HepG2 (cell line): ENCODE results near the gene ZNF10. TPM values are rescaled to one million over a fixed set of nuclear protein-coding genes. Genes with fewer than 3 reads are reported as not detected.

Source experiments
- CENPT ChIP-seq: sonication (generic); formaldehyde crosslinking; IDR thresholded peaks from 2 replicates; pipeline ENCODE4 v1.8.0; 2022; ENCODE audit warnings: low read depth, mild to moderate bottlenecking, moderate library complexity, missing genetic modification reagents
- CHD2 ChIP-seq: IDR thresholded peaks from 2 replicates; pipeline ENCODE4 v1.6.1; 2011; ENCODE audit warnings: low read depth, low read length, improper control_type of control experiment
- HMGA1 ChIP-seq: sonication (generic); formaldehyde crosslinking; conservative IDR thresholded peaks from 2 replicates; pipeline ENCODE4 v1.4.0; 2020; ENCODE audit warnings: missing genetic modification reagents
- HNRNPK ChIP-seq: fragments of 200-400 bp; formaldehyde crosslinking; IDR thresholded peaks from 2 replicates; pipeline ENCODE4 v1.6.1; 2018; ENCODE audit warnings: low read length, low read depth, moderate library complexity, mild to moderate bottlenecking; ENCODE audit not compliant: poor library complexity, severe bottlenecking
- HOXA3 ChIP-seq: sonication (generic); formaldehyde crosslinking; IDR thresholded peaks from 2 replicates; pipeline ENCODE4 v1.5.0; 2020; ENCODE audit warnings: missing genetic modification reagents
- MAFG ChIP-seq: sonication (generic); formaldehyde crosslinking; IDR thresholded peaks from 2 replicates; pipeline ENCODE4 v1.5.1; 2020; ENCODE audit warnings: mild to moderate bottlenecking, missing genetic modification reagents
- MATR3 ChIP-seq: sonication (generic); formaldehyde crosslinking; IDR thresholded peaks from 2 replicates; pipeline ENCODE4 v1.4.0; 2020; ENCODE audit warnings: missing genetic modification reagents
- MEF2D ChIP-seq: sonication (generic); formaldehyde crosslinking; IDR thresholded peaks from 2 replicates; pipeline ENCODE4 v1.5.1; 2020; ENCODE audit warnings: mild to moderate bottlenecking, missing genetic modification reagents
- ONECUT2 ChIP-seq: sonication (generic); formaldehyde crosslinking; IDR thresholded peaks from 2 replicates; pipeline ENCODE4 v1.4.0; 2020; ENCODE audit warnings: missing genetic modification reagents
- RORA ChIP-seq: sonication (generic); formaldehyde crosslinking; IDR thresholded peaks from 2 replicates; pipeline ENCODE4 v1.5.0; 2020; ENCODE audit warnings: mild to moderate bottlenecking, missing genetic modification reagents, moderate library complexity
- SMAD3 ChIP-seq: sonication (generic); formaldehyde crosslinking; IDR thresholded peaks from 2 replicates; pipeline ENCODE4 v1.4.0; 2020; ENCODE audit warnings: missing genetic modification reagents
- TBX2 ChIP-seq: sonication (generic); formaldehyde crosslinking; IDR thresholded peaks from 2 replicates; pipeline ENCODE4 v1.5.0; 2020; ENCODE audit warnings: missing genetic modification reagents, mild to moderate bottlenecking, borderline replicate concordance
- THAP7 ChIP-seq: sonication (generic); formaldehyde crosslinking; IDR thresholded peaks from 2 replicates; pipeline ENCODE4 v1.8.1; 2023; ENCODE audit warnings: mild to moderate bottlenecking, missing genetic modification reagents
- ZBTB40 ChIP-seq, 2 experiments: fragments of 450-650 bp in 1 of 2; sonication (generic) in 1 of 2; formaldehyde crosslinking in 1 of 2; IDR thresholded peaks; 2 replicates each; pipeline versions ENCODE4 v1.6.1 to v1.8.0; 2016 to 2022; ENCODE audit warnings: antibody characterized with exemption in 1 of 2, mild to moderate bottlenecking in 1 of 2, missing genetic modification reagents in 1 of 2
- ZNF263 ChIP-seq: sonication (generic); formaldehyde crosslinking; IDR thresholded peaks from 2 replicates; pipeline ENCODE4 v1.4.0; 2020; ENCODE audit warnings: missing genetic modification reagents
- ZNF382 ChIP-seq: sonication (generic); formaldehyde crosslinking; IDR thresholded peaks from 2 replicates; pipeline ENCODE4 v1.5.0; 2020; ENCODE audit warnings: missing genetic modification reagents, mild to moderate bottlenecking, borderline replicate concordance
- polyA plus RNA-seq, 8 experiments: library from polyadenylated mRNA; depleted of rRNA in 3 of 8; stranded (reverse) in 7 of 8; unstranded in 1 of 8; fragments of >200 nt; fragmentation: Illumina TruSeq in 4 of 8; extraction: Trizol in 4 of 8; gene quantifications; 2 replicates each; pipeline versions ENCODE4 v1.2.1 to v1.2.3, GENCODE V29; 2011 to 2016; ENCODE audit warnings: low read depth in 4 of 8, missing spikeins in 1 of 8, mixed read lengths in 1 of 8; ENCODE audit not compliant: insufficient read depth in 1 of 8
- total RNA-seq, 5 experiments: library from RNA; depleted of rRNA; stranded (reverse); fragments of >200 nt; fragmentation: Illumina TruSeq; extraction: Trizol; gene quantifications; 2 replicates each; pipeline ENCODE4 v1.2.3, GENCODE V29; 2016; ENCODE audit warnings: low read depth in 1 of 5
- TF ChIP-seq, protein P1 (sequence below): sonication (generic); formaldehyde crosslinking; IDR thresholded peaks from 2 replicates; pipeline ENCODE4 v1.5.0; 2020; ENCODE audit warnings: missing genetic modification reagents

Gene ZNF10
- total and polyA plus RNA-seq, 2 of the 13 experiments (the other 11 are each of a cell fraction or from before 2014, with no cell fraction given), result 2.9 to 6.5 TPM

GRCh38 chr12:133181238-133181959 is 51.0 kb downstream of the ZNF10 start, which contains the start of gene ZNF268 (continued):
- TF ChIP-seq ZBTB40 (IDR thresholded peaks at IDR 0.05) (no peak), ZBTB40 (CRISPR knock-in tag; IDR thresholded peaks at IDR 0.05) (peak; percentile 79; the same call in 1 of the 2 replicates), RORA (CRISPR knock-in tag) (no peak), TBX2 (CRISPR knock-in tag) (peak; percentile 63), CHD2 (0 out of 2 replicates have a peak, but pooled peaks have one; percentile 49), ZNF382 (no peak), ONECUT2 (CRISPR knock-in tag) (no peak), MATR3 (CRISPR knock-in tag) (no peak), MEF2D (CRISPR knock-in tag) (no peak), HNRNPK (no peak), ZNF263 (no peak), HMGA1 (no peak), THAP7 (CRISPR knock-in tag) (0 out of 2 replicates have a peak, but pooled peaks have one; percentile 34), SMAD3 (peak; percentile 64; the same call in 1 of the 2 replicates), MAFG (CRISPR knock-in tag) (no peak), HOXA3 (CRISPR knock-in tag) (peak; percentile 100), CENPT (no peak)
- TF ChIP-seq, protein P1, sequence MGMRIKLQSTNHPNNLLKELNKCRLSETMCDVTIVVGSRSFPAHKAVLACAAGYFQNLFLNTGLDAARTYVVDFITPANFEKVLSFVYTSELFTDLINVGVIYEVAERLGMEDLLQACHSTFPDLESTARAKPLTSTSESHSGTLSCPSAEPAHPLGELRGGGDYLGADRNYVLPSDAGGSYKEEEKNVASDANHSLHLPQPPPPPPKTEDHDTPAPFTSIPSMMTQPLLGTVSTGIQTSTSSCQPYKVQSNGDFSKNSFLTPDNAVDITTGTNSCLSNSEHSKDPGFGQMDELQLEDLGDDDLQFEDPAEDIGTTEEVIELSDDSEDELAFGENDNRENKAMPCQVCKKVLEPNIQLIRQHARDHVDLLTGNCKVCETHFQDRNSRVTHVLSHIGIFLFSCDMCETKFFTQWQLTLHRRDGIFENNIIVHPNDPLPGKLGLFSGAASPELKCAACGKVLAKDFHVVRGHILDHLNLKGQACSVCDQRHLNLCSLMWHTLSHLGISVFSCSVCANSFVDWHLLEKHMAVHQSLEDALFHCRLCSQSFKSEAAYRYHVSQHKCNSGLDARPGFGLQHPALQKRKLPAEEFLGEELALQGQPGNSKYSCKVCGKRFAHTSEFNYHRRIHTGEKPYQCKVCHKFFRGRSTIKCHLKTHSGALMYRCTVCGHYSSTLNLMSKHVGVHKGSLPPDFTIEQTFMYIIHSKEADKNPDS (CRISPR knock-in tag), result peak; percentile 64; the same call in 1 of the 2 replicates
